ENCODE results near the gene HUS1.
A peak's percentile ranks its signal among the peaks of the same experiment; 100 is the strongest.
"Not testable (repeated sequence)": the region's sequence is repeated elsewhere in the genome, so short reads cannot be mapped to it uniquely, and the experiment has no call there.

Gene HUS1

GRCh38 chr7:47979145-47979831, at the start of gene HUS1:
Gene HUS1 (minus strand): TSS chr7:47979615. CDS start chr7:47979519, 96 bp downstream.
- DNase-seq: peak; percentile 88 to 96

DNA sequence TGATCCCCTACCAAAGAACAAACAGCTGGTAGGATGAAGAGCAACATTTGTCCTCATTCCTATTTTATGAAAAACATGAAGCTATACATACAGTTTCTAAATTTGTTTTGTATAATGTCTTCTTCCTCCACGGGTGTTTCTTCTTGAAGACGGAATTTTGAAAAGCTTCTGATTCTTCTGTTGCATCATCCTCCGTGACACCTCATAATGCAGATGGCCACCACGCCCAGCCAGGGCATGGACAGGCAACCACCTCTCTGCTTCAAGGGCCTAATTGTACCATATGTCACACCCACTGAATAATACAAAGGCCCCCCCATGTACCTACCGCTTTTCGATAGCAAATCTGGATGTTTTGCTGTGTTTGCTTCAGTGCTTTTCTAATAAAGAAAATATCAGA, 49.5 kb upstream of the HUS1 start, which contains the start of gene SUN3:
SUN3 (minus strand) TSS at position 170 of the 400 bp plus-strand sequence; CDS start at position 1, 169 bp downstream.
- no peak for DNase-seq

GRCh38 chr7:48025624-48026023, 46.2 kb upstream of the HUS1 start:
- DNase-seq: no peak

GRCh38 chr7:48017674-48018073, 38.3 kb upstream of the HUS1 start:
- no peak for DNase-seq

DNA sequence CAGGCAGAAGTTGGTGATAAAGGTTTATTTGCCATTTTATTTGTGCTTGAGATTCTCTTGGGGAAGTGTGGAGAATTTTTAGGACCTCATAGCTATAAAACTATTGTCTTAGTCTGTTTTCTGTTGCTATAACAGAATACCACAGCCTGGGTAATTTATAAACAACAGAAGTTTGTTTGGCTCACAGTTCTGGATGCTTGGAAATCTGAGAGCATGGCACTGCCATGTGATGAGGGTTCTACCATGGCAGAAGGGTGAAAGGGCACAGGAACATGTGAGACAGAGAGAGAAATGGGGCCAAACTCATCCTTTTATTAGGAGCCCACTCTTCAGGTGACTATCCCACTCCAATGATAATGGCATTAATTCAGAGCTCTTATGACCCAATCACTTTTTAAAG, 37.2 kb upstream of the HUS1 start:
- DNase-seq: no peak

GRCh38 chr7:48011951-48012350, 32.5 kb upstream of the HUS1 start:
- DNase-seq: no peak

GRCh38 chr7:48011323-48011722, 31.9 kb upstream of the HUS1 start:
- no peak for DNase-seq

GRCh38 chr7:48009954-48010353, 30.5 kb upstream of the HUS1 start:
- no peak for DNase-seq

GRCh38 chr7:48009257-48009656, 29.8 kb upstream of the HUS1 start:
- no peak for DNase-seq

- no peak for DNase-seq
These were observed 27.5 kb upstream of the HUS1 start for GRCh38 chr7:48006866-48007265.

DNA sequence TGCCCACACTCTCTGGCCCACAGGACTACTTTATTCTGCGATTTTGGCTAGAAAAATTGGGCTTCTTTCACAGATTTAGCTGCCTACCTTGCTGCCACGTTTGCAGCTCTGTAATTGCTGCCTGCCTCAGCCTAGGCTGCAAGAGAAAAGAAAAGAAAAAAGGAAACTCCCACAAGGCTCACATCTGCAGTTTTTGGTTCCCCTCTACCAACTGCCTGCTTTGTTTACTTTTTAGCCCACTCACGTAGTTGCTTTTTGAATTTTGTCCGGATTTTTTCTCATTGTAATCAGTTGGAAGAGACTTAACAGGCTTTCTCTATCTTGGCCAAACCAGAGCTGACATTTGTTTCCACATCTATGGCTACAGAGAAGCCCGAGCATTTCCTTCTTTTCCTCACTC, 25.2 kb upstream of the HUS1 start:
- DNase-seq: no peak

- DNase-seq: no peak
These were observed 24.6 kb upstream of the HUS1 start for GRCh38 chr7:48004032-48004431.

DNA sequence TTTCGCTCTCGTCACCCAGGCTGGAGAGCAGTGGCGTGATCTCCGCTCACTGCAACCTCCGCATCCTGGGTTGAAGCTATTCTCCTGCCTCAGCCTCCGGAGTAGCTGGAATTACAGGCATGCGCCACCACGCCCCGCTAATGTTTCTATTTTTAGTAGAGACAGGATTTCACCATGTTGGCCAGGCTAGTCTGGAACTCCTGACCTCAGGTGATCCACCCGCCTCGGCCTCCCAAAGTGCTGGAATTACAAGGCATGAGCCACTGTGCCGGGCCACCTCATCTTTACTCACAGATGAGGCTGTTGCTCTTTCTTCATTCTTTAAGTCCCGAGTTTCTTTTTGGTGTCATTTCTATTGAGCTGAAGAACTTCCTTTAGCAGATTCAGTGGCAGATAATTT, 20.7 kb upstream of the HUS1 start:
- DNase-seq: not testable (repeated sequence)

DNA sequence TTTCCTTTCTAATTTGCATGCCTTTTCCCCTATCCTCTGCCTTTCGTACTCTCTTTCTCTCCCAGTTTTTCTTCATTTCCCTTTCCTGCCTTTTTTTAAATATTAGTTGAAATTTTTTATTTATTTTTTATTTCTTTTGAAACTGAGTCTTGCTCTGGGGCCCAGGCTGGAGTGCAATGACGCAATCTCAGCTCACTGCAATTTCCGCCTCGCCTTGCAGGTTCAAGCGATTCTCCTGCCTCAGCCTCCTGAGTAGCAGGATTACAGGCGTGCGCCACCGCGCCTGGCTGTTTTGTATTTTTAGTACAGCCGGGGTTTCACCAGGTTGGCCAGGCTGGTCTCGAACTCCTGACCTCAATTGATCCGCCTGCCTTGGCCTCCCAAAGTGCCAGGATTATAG, 20.0 kb upstream of the HUS1 start:
- no peak for DNase-seq

DNA sequence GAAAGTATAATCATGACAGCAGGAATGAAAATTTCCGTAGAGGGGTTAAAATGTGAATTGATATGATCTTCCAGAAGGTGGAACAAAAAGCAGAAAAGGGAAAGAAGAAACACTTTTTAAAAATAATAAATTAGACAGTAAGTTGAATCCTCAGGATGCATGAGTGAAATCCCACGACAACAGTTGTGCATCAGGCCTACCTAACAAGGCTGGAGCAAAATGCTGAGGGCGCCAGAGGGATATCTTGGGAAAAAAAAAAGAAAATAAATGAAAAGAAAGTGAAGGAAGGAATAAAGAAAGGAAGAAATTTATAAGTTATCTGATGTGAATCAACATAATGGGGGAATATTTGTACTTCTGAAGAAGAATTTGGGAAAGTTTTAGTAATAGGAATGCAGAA, 13.0 kb upstream of the HUS1 start:
- no peak for DNase-seq

DNA sequence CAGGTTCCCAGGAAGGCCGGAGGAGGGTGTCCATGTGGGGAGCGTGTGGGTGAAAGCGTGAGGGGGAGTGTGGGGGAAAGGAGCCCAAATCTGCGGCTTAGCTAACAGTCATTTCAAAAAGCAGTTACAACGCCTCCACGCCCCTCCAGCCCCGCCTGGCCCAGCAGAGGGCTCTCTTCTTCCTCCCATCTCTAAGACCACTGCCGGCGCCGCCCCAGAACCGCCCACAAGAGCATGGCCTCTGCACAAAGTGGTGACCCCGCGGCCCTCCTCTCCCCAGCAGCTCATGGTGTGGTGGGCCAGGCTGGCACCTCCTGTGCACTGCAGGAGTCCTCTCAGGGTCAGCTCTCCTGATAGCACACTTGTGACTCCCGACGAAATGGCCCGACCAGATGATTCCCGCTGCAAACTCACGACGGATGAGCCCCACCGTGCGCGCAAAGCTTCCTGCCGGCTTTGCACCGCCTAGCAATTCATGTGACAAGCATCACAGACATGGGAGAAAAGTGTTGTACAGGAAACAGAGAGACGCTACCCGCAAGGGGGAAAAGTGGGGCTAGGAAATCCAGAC, 12.4 kb upstream of the HUS1 start:
- DNase-seq: peak in 1 of 2 experiments; percentile 53

DNA sequence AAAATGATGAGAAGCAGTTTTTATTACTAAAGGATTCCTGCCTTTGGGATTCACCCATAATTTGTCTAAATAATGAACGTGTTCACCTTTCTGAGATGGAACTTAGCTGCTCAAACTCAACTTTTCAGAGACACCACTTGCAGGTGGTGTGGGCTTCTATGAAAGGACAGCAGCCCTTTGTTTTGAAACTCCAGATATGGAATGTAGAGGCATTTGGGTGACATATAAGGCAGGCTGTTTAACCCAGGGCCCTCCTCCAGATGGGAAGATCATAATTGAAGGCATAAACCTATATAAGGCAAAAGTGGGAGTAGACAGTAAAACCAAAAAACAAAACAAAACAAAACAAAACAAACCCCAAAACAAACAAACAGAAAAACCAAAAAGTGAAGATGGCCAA, 11.9 kb upstream of the HUS1 start:
- no peak for DNase-seq

DNA sequence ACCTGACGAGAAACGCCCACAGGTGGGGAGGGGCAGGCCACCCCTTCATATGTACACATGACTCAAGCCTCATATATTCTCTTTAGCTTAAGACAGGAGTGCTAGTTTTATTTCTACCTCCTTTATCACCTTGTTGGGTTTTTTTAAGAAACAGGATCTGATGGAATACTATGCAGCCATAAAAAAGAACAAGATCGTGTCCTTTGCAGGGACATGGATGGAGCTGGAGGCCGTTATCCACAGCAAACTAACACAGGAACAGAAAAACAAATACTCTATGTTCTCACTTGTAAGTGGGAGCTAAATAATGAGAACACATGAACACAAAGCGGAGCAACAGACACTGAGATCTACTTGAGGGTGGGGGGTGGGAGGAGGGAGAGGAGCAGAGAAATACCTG, 11.2 kb upstream of the HUS1 start:
- no peak for DNase-seq

- DNase-seq: not testable (repeated sequence)
These were observed 10.4 kb upstream of the HUS1 start for GRCh38 chr7:47989607-47990400.

DNA sequence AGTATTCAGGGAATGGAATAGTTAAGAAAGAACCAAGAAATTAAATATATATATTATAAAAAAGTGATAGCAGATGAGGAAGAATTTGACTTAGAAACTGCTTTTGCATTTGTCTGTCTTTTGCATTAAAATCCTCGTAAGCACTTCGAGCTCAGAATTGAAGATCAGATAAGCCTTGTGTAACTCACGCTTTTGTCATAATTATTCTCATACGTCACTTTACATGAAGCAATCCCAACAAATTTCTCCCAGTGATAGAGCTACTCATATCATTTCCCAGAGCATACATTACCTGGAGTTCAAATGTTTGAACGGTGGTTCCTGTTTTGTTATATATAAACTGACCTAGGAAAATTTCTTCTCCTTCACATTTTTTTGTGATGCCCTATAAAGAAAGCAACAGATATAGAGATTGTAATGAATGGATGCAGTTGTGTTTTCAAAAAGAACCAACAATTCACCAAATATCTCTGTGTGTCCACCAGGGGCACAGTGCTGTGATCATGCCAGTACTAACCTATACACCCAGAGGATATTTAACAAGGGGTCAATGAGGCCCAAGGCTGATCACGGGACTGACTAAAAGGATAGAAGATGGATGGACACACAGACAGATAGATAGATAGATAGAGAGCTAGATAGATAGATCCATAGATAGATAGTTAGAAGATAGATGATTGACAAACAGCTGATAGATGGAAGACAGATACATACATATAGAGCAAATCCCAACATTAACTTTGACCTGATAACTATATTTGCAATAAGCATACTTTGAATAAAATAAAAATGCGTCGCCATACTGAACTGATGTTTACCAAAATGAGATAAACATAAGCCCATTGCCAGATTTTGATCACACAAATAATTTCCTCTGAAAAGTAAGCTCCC, 9.3 kb upstream of the HUS1 start:
- DNase-seq: no peak

GRCh38 chr7:47982610-47983009, 3.2 kb upstream of the HUS1 start:
- peak in 1 of 2 experiments; percentile 4 for DNase-seq

DNA sequence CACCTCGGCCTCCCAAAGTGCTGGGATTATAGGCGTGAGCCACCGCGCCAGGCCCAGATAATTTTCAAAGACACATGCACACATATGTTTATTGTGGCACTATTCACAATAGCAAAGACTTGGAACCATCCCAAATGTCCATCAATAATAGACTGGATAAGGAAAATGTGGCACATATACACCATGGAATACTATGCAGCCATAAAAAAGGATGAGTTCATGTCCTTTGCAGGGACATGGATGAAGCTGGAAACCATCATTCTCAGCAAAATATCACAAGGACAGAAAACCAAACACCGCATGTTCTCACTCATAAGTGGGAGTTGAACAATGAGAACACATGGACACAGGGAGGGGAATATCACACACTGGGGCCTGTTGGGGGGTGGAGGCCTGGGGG, 1.2 kb upstream of the HUS1 start:
- DNase-seq: not testable (repeated sequence)

DNA sequence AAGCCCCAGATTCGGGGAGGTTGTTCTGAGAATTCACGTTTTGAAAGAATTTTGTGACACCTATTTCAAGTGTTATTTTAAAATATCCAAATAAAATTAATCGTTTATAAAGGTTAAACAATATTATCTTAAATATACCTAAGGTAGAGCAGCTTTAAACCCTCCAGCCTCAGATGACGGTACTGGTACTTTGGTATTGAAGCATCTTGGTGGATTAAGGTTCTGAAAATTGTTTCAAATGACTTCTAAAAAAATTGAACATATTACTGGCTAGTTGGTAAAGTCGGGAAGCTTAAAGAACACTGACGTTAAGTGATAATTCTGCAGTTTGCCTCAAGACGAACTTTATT, 392 bp upstream of the HUS1 start:
- no peak for DNase-seq

All from NCI-H2081 (cell line).